Ectodermal cell (in vitro differentiated cells): ENCODE results near the gene CASQ2.

ENCODE experiments used
- H3K27ac ChIP-seq: 2 replicates; pipeline ENCODE4 v1.7.0; 2013; ENCODE audit warnings: mild to moderate bottlenecking, low read depth, low read length; ENCODE audit not compliant: insufficient read depth, poor library complexity, severe bottlenecking
- H3K27me3 ChIP-seq: 2 replicates; pipeline ENCODE4 v1.7.0; 2013; ENCODE audit warnings: mild to moderate bottlenecking, low read length; ENCODE audit not compliant: insufficient read depth, control insufficient read depth, poor library complexity, severe bottlenecking
- H3K36me3 ChIP-seq: one replicate; pipeline ENCODE4 v1.7.0; 2013; ENCODE audit warnings: low read length; ENCODE audit not compliant: control insufficient read depth, insufficient read depth
- H3K4me1 ChIP-seq: one replicate; pipeline ENCODE4 v1.7.0; 2013; ENCODE audit warnings: low read length; ENCODE audit not compliant: control insufficient read depth, insufficient read depth
- H3K4me3 ChIP-seq: 2 replicates; pipeline ENCODE4 v1.7.0; 2013; ENCODE audit warnings: low read depth, low read length, control low read depth; ENCODE audit not compliant: insufficient read depth
- H3K9me3 ChIP-seq: 2 replicates; pipeline ENCODE4 v1.7.0; 2013; ENCODE audit warnings: mild to moderate bottlenecking, low read length, moderate library complexity; ENCODE audit not compliant: control insufficient read depth
- WGBS, 2 experiments: methylation state at CpG; one replicate each; pipeline ENCODE4 v1.1.7; 2013; ENCODE audit warnings: missing lambda C conversion rate in 2 of 2; 5-methylcytosine and 5-hydroxymethylcytosine counted together

Gene CASQ2

GRCh38 chr1:115670476-115671175 lies 97.9 kb downstream of the CASQ2 start:
- no peaks in the 10 kb centered on the region for H3K36me3 ChIP-seq
- no peaks in the 10 kb centered on the region for H3K4me1 ChIP-seq
- H3K4me3 ChIP-seq, result no peak overlapping the region
- H3K27ac ChIP-seq, result no peak overlapping the region
- no peaks in the 10 kb centered on the region for H3K27me3 ChIP-seq
- no peaks in the 10 kb centered on the region for H3K9me3 ChIP-seq
- WGBS, 2 experiments, result 92 to 94% methylated on average over 13 to 14 of the region's 14 CpGs

DNA sequence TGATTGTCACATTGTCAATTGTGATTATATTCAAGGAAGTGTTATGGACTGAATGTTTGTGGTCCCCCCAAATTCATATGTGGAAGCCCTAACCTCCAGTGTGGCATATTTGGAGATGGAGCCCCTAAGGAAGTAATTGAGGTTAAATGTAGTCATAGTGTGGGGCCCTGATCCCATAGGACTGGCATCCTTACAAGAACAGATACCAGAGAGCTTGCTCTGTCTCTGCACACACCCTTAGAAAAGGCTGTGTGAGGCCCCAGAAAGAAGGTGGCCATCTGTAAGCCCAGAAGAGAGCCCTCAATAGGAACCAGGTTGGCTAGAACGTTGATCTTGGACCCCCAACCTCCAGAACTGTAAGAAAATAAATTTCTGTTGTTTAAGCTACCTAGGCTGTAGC lies 98.6 kb downstream of the CASQ2 start:
- Histone ChIP-seq H3K9me3 (no peaks in the 10 kb centered on the region), H3K27me3 (no peaks in the 10 kb centered on the region), H3K27ac (no peak overlapping the region), H3K36me3 (no peaks in the 10 kb centered on the region), H3K4me1 (no peaks in the 10 kb centered on the region), H3K4me3 (no peak overlapping the region)
- WGBS, 2 experiments, result 93 to 100% methylated on average over 1 of the region's 1 CpG

DNA sequence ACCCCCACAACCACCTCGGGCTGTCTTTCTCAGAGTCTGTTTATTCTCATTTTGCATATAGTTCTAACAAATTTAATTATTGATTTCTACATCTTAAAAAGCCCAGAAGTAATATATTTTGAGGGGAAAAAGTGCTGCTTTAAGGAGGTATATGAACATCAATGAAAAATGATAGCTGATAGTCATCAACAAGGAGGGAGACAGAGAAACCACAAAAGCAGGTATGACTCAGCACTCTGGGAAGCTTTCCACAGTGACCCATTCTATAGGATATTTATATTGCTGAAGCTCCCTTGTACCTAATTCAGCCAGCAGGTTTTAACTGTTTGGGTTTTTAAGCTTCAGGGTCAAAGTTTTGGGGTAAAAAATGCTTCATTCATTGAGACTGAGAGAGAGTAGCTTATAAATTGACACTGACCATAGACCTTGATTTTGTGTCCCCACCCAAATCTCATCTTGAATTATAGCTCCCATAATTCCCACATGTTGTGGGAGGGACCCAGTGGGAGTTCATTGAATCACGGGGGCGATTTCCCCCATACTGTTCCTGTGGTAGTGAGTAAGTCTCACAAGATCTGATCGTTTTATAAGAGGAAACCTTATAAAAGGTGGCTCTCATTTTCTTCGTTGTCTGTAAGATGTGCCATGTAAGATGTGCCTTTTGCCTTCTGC lies 99.4 kb downstream of the CASQ2 start:
- Histone ChIP-seq H3K9me3 (no peaks in the 10 kb centered on the region), H3K4me1 (no peaks in the 10 kb centered on the region), H3K27ac (no peak overlapping the region), H3K36me3 (no peaks in the 10 kb centered on the region), H3K27me3 (no peaks in the 10 kb centered on the region), H3K4me3 (no peak overlapping the region)
- 95% methylated on average over 4 of the region's 5 CpGs for WGBS, 2 experiments

GRCh38 chr1:115668579-115668978 lies 99.9 kb downstream of the CASQ2 start:
- Histone ChIP-seq H3K4me3 (no peak overlapping the region), H3K27me3 (no peaks in the 10 kb centered on the region), H3K9me3 (no peaks in the 10 kb centered on the region), H3K36me3 (no peaks in the 10 kb centered on the region), H3K27ac (no peak overlapping the region), H3K4me1 (no peaks in the 10 kb centered on the region)
- 89 to 100% methylated on average over 1 of the region's 1 CpG for WGBS, 2 experiments

GRCh38 chr1:115666702-115667101 lies 101.8 kb downstream of the CASQ2 start:
- Histone ChIP-seq H3K9me3 (no peaks in the 10 kb centered on the region), H3K36me3 (no peaks in the 10 kb centered on the region)

DNA sequence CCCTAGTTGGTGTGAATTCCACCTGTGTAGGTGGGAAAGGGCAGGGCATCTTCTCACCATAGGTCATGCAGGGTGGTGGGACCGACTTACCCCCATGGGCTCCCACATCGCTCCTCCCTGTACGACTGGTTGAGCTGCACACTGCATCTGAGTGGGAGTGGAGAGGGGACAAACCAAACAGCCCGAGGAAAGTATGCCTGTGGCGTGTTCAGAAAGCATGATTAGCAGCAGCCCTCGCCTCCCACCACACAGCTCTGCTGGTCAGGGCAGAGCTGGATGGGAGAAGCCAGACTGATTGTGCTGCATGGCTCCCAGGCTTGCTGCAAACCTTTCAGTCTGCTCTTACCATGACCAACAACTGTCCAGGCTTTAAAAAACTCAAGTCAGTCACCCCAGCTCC lies 102.3 kb downstream of the CASQ2 start:
- 87 to 91% methylated on average over 6 of the region's 6 CpGs for WGBS, 2 experiments
- no peaks in the 10 kb centered on the region for H3K36me3 ChIP-seq
- no peaks in the 10 kb centered on the region for H3K9me3 ChIP-seq
- no peaks in the 10 kb centered on the region for H3K4me1 ChIP-seq
- no peak overlapping the region for H3K4me3 ChIP-seq
- no peak overlapping the region for H3K27ac ChIP-seq
- H3K27me3 ChIP-seq, result no peaks in the 10 kb centered on the region

More at GRCh38 chr1:115666702-115667101, 101.8 kb downstream of the CASQ2 start:
- no peak overlapping the region for H3K4me3 ChIP-seq
- no peaks in the 10 kb centered on the region for H3K27me3 ChIP-seq
- no peaks in the 10 kb centered on the region for H3K4me1 ChIP-seq
- H3K27ac ChIP-seq, result no peak overlapping the region
- WGBS, 2 experiments, result 71 to 87% methylated on average over 4 of the region's 4 CpGs

GRCh38 chr1:115665319-115666096 lies 103.0 kb downstream of the CASQ2 start:
- Histone ChIP-seq H3K4me3 (no peak overlapping the region), H3K27me3 (no peaks in the 10 kb centered on the region), H3K27ac (no peak overlapping the region), H3K4me1 (no peaks in the 10 kb centered on the region), H3K9me3 (no peaks in the 10 kb centered on the region), H3K36me3 (no peaks in the 10 kb centered on the region)
- 92 to 95% methylated on average over 7 of the region's 7 CpGs for WGBS, 2 experiments

- Histone ChIP-seq H3K36me3 (no peaks in the 10 kb centered on the region), H3K9me3 (no peaks in the 10 kb centered on the region), H3K27me3 (no peaks in the 10 kb centered on the region), H3K4me3 (no peak overlapping the region), H3K27ac (no peak overlapping the region), H3K4me1 (no peaks in the 10 kb centered on the region)
- no CpG with 5 or more reads among the region's 1 CpG for WGBS, 2 experiments
These were observed 107.4 kb downstream of the CASQ2 start for GRCh38 chr1:115661157-115661556.

DNA sequence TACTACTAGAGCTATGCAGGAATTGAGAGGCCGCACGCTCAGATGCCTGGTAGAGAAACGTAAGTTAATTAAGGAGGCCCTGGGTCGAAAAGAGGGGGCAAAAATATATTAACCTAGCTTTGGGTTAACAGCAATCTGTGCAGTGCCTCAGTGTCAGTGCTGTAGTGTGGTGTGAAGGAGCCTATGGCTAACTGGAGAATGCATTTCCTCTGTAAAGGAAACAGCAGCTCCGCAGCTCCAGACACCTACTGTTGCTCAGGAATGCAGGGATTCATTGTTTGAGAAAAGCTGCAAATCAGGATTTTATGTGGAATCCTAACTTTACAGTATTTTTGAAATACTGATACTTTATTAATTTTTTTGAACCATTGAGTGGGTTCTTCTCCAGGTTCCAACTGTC lies 108.4 kb downstream of the CASQ2 start:
- Histone ChIP-seq H3K27me3 (no peaks in the 10 kb centered on the region), H3K36me3 (no peaks in the 10 kb centered on the region), H3K27ac (no peak overlapping the region), H3K4me1 (no peaks in the 10 kb centered on the region), H3K9me3 (no peaks in the 10 kb centered on the region), H3K4me3 (no peak overlapping the region)
- 89 to 92% methylated on average over 5 of the region's 5 CpGs for WGBS, 2 experiments

DNA sequence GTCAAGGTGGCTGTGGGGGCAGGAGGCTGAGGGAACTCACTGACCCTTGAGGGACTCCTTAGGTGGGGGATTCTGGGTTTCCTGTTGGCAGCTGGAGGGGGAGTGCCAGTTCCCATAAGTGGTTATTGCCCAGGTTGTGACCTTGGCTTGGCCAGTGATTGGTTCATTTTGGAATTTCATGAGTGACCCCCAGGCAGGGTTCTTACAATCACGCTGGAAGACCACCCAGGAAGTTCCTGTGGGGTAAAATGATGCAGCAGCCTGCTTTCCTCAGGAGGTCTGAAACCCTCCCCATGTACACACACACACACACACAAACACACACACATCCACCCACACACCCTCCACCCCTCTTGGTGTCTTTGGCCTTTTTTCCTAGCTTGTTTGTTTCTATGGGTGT lies 109.9 kb downstream of the CASQ2 start:
- no peak overlapping the region for H3K27ac ChIP-seq
- 85 to 92% methylated on average over 1 of the region's 1 CpG for WGBS, 2 experiments
- H3K9me3 ChIP-seq, result no peaks in the 10 kb centered on the region
- no peaks in the 10 kb centered on the region for H3K36me3 ChIP-seq
- no peaks in the 10 kb centered on the region for H3K27me3 ChIP-seq
- no peak overlapping the region for H3K4me3 ChIP-seq
- peaks cover 8% of the 10 kb centered on the region for H3K4me1 ChIP-seq
